Measurements from ENCODE around the gene ANXA2.

ANXA2 gene

GRCh38 chr15:60399246-60399915 lies 1.6 kb upstream of the ANXA2 start:
- peak overlapping the region; percentile 21 for H3K4me3 ChIP-seq (ENCODE audit: low read depth, low read length)
- peak; percentile 20 for DNase-seq (ENCODE audit: low read depth)
- no peak for TF ChIP-seq POLR2A (IDR thresholded peaks at IDR 0.05; ENCODE audit: extremely low read depth, insufficient read length)
- TF ChIP-seq MYC (IDR thresholded peaks at IDR 0.05; ENCODE audit: low read depth, low read length), result no peak
- no peak for TF ChIP-seq MAX (IDR thresholded peaks at IDR 0.05; ENCODE audit: low read depth, low read length)
- TF ChIP-seq CTCF (IDR thresholded peaks at IDR 0.05; ENCODE audit: low read depth, low read length), result no peak

- TF ChIP-seq CTCF (IDR thresholded peaks at IDR 0.05; ENCODE audit: low read depth, low read length) (no peak), MAX (IDR thresholded peaks at IDR 0.05; ENCODE audit: low read depth, low read length) (peak; percentile 23; the same call in 1 of the 2 replicates), POLR2A (IDR thresholded peaks at IDR 0.05; ENCODE audit: extremely low read depth, insufficient read length) (no peak), MYC (IDR thresholded peaks at IDR 0.05; ENCODE audit: low read depth, low read length) (no peak)
- peak; percentile 72 for DNase-seq (ENCODE audit: low read depth)
- peak overlapping the region; percentile 74 for H3K4me3 ChIP-seq (ENCODE audit: low read depth, low read length)
Measured at GRCh38 chr15:60396958-60397771, 621 bp downstream of the ANXA2 start.

GRCh38 chr15:60396560-60396957 lies 1.2 kb downstream of the ANXA2 start:
- no peak for DNase-seq (ENCODE audit: low read depth)
- TF ChIP-seq MAX (IDR thresholded peaks at IDR 0.05; ENCODE audit: low read depth, low read length), result no peak
- no peak for TF ChIP-seq POLR2A (IDR thresholded peaks at IDR 0.05; ENCODE audit: extremely low read depth, insufficient read length)
- no peak for TF ChIP-seq MYC (IDR thresholded peaks at IDR 0.05; ENCODE audit: low read depth, low read length)
- TF ChIP-seq CTCF (IDR thresholded peaks at IDR 0.05; ENCODE audit: low read depth, low read length), result no peak
- H3K4me3 ChIP-seq (ENCODE audit: low read depth, low read length), result peak overlapping the region; percentile 74

GRCh38 chr15:60396100-60396499 lies 1.7 kb downstream of the ANXA2 start:
- DNase-seq (ENCODE audit: low read depth), result no peak
- H3K4me3 ChIP-seq (ENCODE audit: low read depth, low read length), result peak overlapping the region; percentile 74

More at GRCh38 chr15:60396100-60396499, 1.7 kb downstream of the ANXA2 start:
- TF ChIP-seq MAX (IDR thresholded peaks at IDR 0.05; ENCODE audit: low read depth, low read length), result no peak
- TF ChIP-seq MYC (IDR thresholded peaks at IDR 0.05; ENCODE audit: low read depth, low read length), result no peak
- TF ChIP-seq CTCF (IDR thresholded peaks at IDR 0.05; ENCODE audit: low read depth, low read length), result no peak
- no peak for TF ChIP-seq POLR2A (IDR thresholded peaks at IDR 0.05; ENCODE audit: extremely low read depth, insufficient read length)
